Esophagus muscularis mucosa (tissue), 4 donors: Measurements from ENCODE around the gene KRTAP5-11. TPM values are rescaled to one million over a fixed set of nuclear protein-coding genes. Genes with fewer than 3 reads are reported as not detected.
A peak's percentile ranks its signal among the peaks of the same experiment; 100 is the strongest.
"Not testable (repeated sequence)": the region's sequence is repeated elsewhere in the genome, so short reads cannot be mapped to it uniquely, and the experiment has no call there.

Source experiments
- DNase-seq: peaks from one replicate; pipeline ENCODE4 v3.0.0-alpha.2; 2017; ENCODE audit errors: extremely low spot score
- H3K27ac ChIP-seq, 4 donors: fragments of 200-600 bp; sonication (generic); replicated peaks in 1 of 4; 1 replicate in 3 of 4; 2 replicates in 1 of 4; pipeline ENCODE4 v1.5.1; 2016 to 2019; ENCODE audit warnings: mild to moderate bottlenecking in 1 of 4
- H3K27me3 ChIP-seq, 4 donors: fragments of 200-600 bp; sonication (generic); one replicate each; pipeline versions ENCODE4 v1.5.1 to v1.6.0; 2016 to 2019
- H3K36me3 ChIP-seq, 4 donors: fragments of 200-600 bp; sonication (generic); one replicate each; pipeline ENCODE4 v1.5.1; 2016 to 2019
- H3K4me1 ChIP-seq, 4 donors: fragments of 200-600 bp; sonication (generic); one replicate each; pipeline ENCODE4 v1.5.1; 2016 to 2019
- H3K4me3 ChIP-seq, 4 donors: fragments of 200-600 bp; sonication (generic); 1 replicate in 2 of 4; 2 replicates in 2 of 4; pipeline ENCODE4 v1.5.1; 2016 to 2019; ENCODE audit warnings: mild to moderate bottlenecking in 4 of 4, moderate library complexity in 1 of 4
- H3K9me3 ChIP-seq, 4 donors: fragments of 200-600 bp; sonication (generic); 1 replicate in 3 of 4; 2 replicates in 1 of 4; pipeline ENCODE4 v1.5.1; 2016 to 2019
- WGBS: methylation state at CpG from one replicate; pipeline ENCODE4 v1.1.5; 2018; 5-methylcytosine and 5-hydroxymethylcytosine counted together
- intact Hi-C: fragments of 100-400 bp; cut with DNase I; formaldehyde crosslinking; loops from one replicate; pipeline ENCODE4 v1.15.1; 2023
- total RNA-seq, 4 donors: library from RNA; depleted of rRNA; stranded (reverse); fragments of >200 nt; gene quantifications; one replicate each; pipeline versions ENCODE4 v1.1.0 to v1.2.1, GENCODE V29; 2016
- TF ChIP-seq, protein P1 (sequence below), 3 experiments: fragments of 200-600 bp in 2 of 3; fragments of 450-650 bp in 1 of 3; sonication (generic) in 2 of 3; IDR thresholded peaks; one replicate each; pipeline ENCODE4 v1.5.1; 2017 to 2019; ENCODE audit warnings: antibody characterized with exemption in 3 of 3, mild to moderate bottlenecking in 2 of 3, moderate library complexity in 1 of 3

KRTAP5-11 gene
- total RNA-seq, 4 donors from 2014 or later = not detected

DNA sequence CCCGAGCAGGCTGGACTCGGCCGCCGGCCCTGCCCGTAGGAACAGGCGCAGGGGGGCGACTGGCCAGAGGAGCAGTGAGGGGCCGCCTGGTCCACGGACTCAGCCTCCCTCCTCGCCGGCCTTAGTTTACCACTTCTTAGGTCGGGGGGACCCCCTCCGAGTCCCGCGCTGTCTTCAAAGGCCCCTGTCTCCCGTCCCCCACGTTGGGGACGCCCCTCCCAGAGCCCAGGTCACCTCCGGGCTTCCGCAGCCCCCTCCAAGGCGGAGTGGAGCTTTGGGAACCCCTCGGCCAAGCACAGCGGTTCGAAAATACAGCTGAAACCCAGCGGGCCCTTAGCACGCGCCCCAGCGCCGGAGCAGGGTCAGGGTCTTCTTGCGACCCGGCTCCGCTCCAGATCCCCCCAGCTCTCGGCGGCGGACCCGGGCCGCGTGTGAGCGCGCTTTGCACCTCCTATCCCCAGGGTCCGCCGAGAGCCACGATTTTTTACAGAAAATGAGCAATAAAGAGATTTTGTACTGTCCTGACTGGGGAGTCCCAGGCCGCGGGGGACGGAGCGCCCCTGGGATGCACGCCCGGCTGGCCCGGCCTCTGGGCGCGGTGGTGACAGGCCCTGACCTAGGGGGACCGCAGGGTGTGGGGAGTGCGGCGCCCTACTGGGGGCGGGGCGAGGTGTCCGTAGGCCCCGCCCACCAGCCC lies 25.0 kb upstream of the KRTAP5-11 start:
- Histone ChIP-seq H3K27me3 (peaks cover 0 to 73% (median 7%) of the 10 kb centered on the region in 4 donors), H3K4me3 (peak overlapping the region in 2 of 4 donors; percentile 18 to 23), H3K4me1 (peaks cover 3 to 11% (median 9%) of the 10 kb centered on the region in 4 donors)
- intact Hi-C loops, H3K27ac ChIP-seq, H3K9me3 ChIP-seq, H3K36me3 ChIP-seq, DNase-seq: not testable (repeated sequence)
- WGBS = 0% methylated on average over 6 of the region's 59 CpGs

- H3K36me3 ChIP-seq, DNase-seq, H3K9me3 ChIP-seq, H3K27ac ChIP-seq, intact Hi-C loops: not testable (repeated sequence)
- Histone ChIP-seq H3K27me3 (peaks cover 0 to 80% (median 11%) of the 10 kb centered on the region in 4 donors), H3K4me3 (peak overlapping the region in 2 of 4 donors; percentile 18 to 23), H3K4me1 (peaks cover 3 to 11% (median 9%) of the 10 kb centered on the region in 4 donors)
- 30% methylated on average over 20 of the region's 48 CpGs for WGBS
Observed at GRCh38 chr11:71606853-71607519, 24.3 kb upstream of the KRTAP5-11 start.

DNA sequence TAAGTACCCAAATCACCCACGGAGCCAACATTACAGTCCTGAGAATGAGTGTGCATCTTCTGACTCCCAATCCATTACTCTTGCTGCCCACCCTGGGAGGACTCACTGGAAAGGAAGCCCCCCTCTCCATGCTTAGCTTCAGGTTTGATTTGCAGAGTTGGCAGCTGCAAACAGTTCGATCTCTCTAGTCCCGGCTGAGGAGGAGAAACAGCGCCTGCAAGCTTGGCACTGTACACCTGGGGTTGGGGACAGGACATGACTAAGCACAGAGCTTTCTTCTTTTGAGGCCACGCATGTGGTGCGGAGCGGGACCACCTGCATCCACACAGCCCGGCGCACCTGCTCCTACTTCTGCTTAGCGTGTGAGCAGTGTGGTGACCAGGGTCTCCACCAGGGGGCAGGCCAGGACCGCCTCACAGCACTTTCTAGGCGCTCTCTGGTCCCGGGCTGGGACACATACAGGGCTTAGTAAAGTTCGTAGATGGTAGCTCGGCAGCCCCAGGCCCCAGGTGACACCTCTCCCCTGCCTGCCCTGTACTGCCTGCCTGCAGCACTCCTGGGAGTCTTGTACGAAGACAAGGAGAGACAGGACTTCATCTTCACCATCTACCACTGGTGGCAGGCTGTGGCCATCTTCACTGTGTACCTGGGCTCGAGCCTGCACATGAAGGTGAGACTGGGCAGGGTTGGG lies 22.3 kb upstream of the KRTAP5-11 start:
- peaks cover 0 to 91% (median 11%) of the 10 kb centered on the region in 4 donors for H3K27me3 ChIP-seq
- WGBS = 20% methylated on average over 1 of the region's 17 CpGs
- peaks cover 3 to 11% (median 9%) of the 10 kb centered on the region in 4 donors for H3K4me1 ChIP-seq
- intact Hi-C loops, H3K27ac ChIP-seq, H3K4me3 ChIP-seq, H3K36me3 ChIP-seq, H3K9me3 ChIP-seq, DNase-seq: not testable (repeated sequence)
- TF ChIP-seq, protein P1, sequence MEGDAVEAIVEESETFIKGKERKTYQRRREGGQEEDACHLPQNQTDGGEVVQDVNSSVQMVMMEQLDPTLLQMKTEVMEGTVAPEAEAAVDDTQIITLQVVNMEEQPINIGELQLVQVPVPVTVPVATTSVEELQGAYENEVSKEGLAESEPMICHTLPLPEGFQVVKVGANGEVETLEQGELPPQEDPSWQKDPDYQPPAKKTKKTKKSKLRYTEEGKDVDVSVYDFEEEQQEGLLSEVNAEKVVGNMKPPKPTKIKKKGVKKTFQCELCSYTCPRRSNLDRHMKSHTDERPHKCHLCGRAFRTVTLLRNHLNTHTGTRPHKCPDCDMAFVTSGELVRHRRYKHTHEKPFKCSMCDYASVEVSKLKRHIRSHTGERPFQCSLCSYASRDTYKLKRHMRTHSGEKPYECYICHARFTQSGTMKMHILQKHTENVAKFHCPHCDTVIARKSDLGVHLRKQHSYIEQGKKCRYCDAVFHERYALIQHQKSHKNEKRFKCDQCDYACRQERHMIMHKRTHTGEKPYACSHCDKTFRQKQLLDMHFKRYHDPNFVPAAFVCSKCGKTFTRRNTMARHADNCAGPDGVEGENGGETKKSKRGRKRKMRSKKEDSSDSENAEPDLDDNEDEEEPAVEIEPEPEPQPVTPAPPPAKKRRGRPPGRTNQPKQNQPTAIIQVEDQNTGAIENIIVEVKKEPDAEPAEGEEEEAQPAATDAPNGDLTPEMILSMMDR (IDR thresholded peaks at IDR 0.05) = peak in 2 of 3 experiments; percentile 8 to 29

- DNase-seq, H3K36me3 ChIP-seq, H3K27ac ChIP-seq, H3K9me3 ChIP-seq, intact Hi-C loops, H3K4me3 ChIP-seq: not testable (repeated sequence)
- H3K4me1 ChIP-seq = peaks cover 3 to 11% (median 9%) of the 10 kb centered on the region in 4 donors
- peaks cover 0 to 74% (median 11%) of the 10 kb centered on the region in 4 donors for H3K27me3 ChIP-seq
- WGBS = 89% methylated on average over 6 of the region's 11 CpGs
Observed at GRCh38 chr11:71603221-71603620, 20.5 kb upstream of the KRTAP5-11 start.

- DNase-seq, H3K9me3 ChIP-seq, intact Hi-C loops, H3K4me1 ChIP-seq, H3K27ac ChIP-seq, H3K27me3 ChIP-seq, H3K4me3 ChIP-seq, H3K36me3 ChIP-seq: not testable (repeated sequence)
- WGBS = 82% methylated on average over 7 of the region's 8 CpGs
Observed at GRCh38 chr11:71589546-71589920, 6.9 kb upstream of the KRTAP5-11 start.

DNA sequence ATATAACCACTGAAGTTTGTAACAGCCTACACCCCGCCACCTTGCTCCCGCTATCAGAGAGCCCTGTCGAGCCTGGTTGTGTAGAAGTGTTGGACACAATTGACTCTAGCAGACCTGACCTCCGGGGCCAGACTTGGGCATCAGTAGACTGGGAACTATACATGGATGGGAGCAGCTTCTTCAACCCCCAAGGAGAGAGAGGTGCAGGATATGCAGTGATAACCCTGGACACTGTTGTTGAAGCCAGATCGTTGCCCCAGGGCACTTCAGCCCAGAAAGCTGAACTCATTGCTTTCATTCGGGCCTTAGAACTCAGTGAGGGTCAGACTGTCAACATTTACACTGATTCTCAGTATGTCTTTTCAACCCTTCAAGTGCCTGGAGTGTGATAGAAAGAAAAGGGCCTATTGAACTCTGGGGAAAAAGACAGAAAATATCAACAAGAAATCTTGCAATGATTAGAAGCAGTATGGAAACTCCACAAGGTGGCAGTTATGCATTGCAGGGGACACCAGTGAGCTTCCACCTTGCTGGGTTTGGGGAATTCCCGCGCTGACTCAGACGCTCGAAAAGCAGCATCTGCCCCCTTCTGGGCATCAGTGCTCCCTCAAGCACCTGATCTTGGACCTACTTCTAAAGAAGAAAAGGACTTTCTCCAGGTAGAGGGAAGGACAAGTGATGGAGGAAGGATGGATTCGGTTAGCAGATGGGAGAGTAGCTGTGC lies 6.3 kb upstream of the KRTAP5-11 start:
- 66% methylated on average over 11 of the region's 11 CpGs for WGBS
- peaks cover 0 to 14% (median 0%) of the 10 kb centered on the region in 4 donors for H3K27me3 ChIP-seq
- H3K27ac ChIP-seq, H3K4me3 ChIP-seq, H3K4me1 ChIP-seq, H3K36me3 ChIP-seq, DNase-seq, intact Hi-C loops, H3K9me3 ChIP-seq: not testable (repeated sequence)

DNA sequence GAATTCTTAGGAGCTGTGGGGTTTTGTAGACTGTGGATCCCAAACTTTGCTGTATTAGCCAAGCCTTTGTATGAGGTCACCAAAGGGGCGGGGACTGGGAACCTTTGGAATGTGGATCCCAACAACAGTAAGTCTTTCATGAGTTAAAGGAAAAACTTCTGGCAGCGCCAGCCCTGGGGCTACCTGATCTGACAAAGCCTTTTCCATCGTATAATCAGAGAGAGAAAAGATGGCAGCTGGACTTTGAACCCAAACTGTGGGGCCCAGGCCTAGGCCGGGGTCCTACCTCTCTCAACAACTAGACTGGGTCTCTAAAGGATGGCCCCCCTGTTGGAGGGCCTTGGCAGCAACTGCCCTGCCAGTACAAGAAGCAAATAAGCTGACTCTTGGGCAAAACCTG lies 5.6 kb upstream of the KRTAP5-11 start:
- intact Hi-C loops = not testable (repeated sequence)

GRCh38 chr11:71585673-71586072 lies 3.0 kb upstream of the KRTAP5-11 start:
- WGBS = 90% methylated on average over 5 of the region's 5 CpGs

More for the DNA sequence above, 5.6 kb upstream of the KRTAP5-11 start:
- not testable (repeated sequence) for H3K27ac ChIP-seq, H3K4me1 ChIP-seq, H3K9me3 ChIP-seq, H3K36me3 ChIP-seq, H3K4me3 ChIP-seq, DNase-seq
- WGBS = 61% methylated on average over 4 of the region's 4 CpGs
- peaks cover 0 to 17% (median 0%) of the 10 kb centered on the region in 4 donors for H3K27me3 ChIP-seq

DNA sequence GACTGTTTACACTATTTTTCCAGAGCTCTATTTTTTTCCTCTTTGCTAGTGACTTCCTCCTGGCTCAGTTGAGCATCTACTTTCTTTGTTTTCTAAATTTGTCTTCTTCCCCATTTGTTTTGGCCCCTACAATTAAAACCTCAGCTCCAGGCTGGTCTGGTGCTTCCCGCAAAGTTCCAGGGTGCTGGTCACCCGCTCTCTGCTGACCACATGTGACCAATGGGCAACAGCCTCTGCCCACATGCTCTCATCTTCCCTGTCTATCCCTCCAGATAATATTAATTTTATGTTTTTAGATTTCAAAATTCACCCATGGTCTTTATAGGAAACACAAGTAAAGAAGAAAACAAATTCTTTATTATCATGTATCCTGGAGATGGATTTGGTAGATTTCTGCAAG lies 294 bp upstream of the KRTAP5-11 start:
- DNase-seq, H3K4me3 ChIP-seq, H3K4me1 ChIP-seq, H3K27ac ChIP-seq, intact Hi-C loops, H3K36me3 ChIP-seq, H3K9me3 ChIP-seq: not testable (repeated sequence)
- 73% methylated on average over 2 of the region's 2 CpGs for WGBS
- H3K27me3 ChIP-seq = peaks cover 0 to 45% (median 0%) of the 10 kb centered on the region in 4 donors

More at GRCh38 chr11:71585673-71586072, 3.0 kb upstream of the KRTAP5-11 start:
- H3K9me3 ChIP-seq, DNase-seq, H3K4me1 ChIP-seq, intact Hi-C loops, H3K27ac ChIP-seq, H3K36me3 ChIP-seq, H3K4me3 ChIP-seq: not testable (repeated sequence)
- peaks cover 0 to 35% (median 0%) of the 10 kb centered on the region in 4 donors for H3K27me3 ChIP-seq
